Measurements from ENCODE around the gene MYCBP. TPM values are rescaled to one million over a fixed set of nuclear protein-coding genes. Genes with fewer than 3 reads are reported as not detected.

MYCBP gene
- total and polyA plus RNA-seq, 2 of the 8 experiments (the other 6 are each of a cell fraction or from before 2014, with no cell fraction given): 22.4 to 38.2 TPM

- Histone ChIP-seq H3K56ac (replicated peaks; ENCODE audit: insufficient read length, low read depth, low read length) (no peak overlapping the region), H3K23me2 (ENCODE audit: low read depth, low read length) (no peaks in the 10 kb centered on the region), H4K8ac (ENCODE audit: extremely low read depth, insufficient read depth, low read length) (no peak overlapping the region), H2AK5ac (ENCODE audit: low read depth, low read length) (no peak overlapping the region), H3K36me3 (ENCODE audit: control insufficient read depth in 2 of 4, insufficient read depth in 4 of 4, low read length in 3 of 4) (no peaks in the 10 kb centered on the region), H4K91ac (replicated peaks; ENCODE audit: insufficient read length, low read length) (no peak overlapping the region), H2BK15ac (ENCODE audit: low read length) (no peak overlapping the region), H4K20me1 (replicated peaks in 1 of 2; ENCODE audit: control insufficient read depth in 1 of 2, insufficient read depth in 2 of 2, low read length in 2 of 2) (no peaks in the 10 kb centered on the region), H3K4ac (replicated peaks; ENCODE audit: insufficient read length, low read depth, low read length) (no peak overlapping the region), H4K5ac (ENCODE audit: insufficient read length, low read depth, low read length) (no peak overlapping the region), H3K27me3 (replicated peaks in 1 of 4; ENCODE audit: control insufficient read depth in 3 of 4, extremely low read depth in 1 of 4, insufficient read depth in 3 of 4, low read length in 3 of 4) (no peaks in the 10 kb centered on the region), H2BK120ac (replicated peaks; ENCODE audit: low read depth, low read length) (no peak overlapping the region), H3K27ac (ENCODE audit: low read depth, low read length) (no peak overlapping the region), H3K4me3 (ENCODE audit: extremely low read depth in 1 of 4, insufficient read depth in 2 of 4, low read depth in 3 of 4, low read length in 4 of 4) (no peak overlapping the region), H3K23ac (ENCODE audit: insufficient read length) (no peak overlapping the region), H2BK5ac (ENCODE audit: low read depth, low read length) (no peak overlapping the region), H3K79me1 (ENCODE audit: low read depth, low read length) (no peaks in the 10 kb centered on the region), H2BK12ac (ENCODE audit: low read depth, low read length) (no peak overlapping the region), H3K79me2 (ENCODE audit: control insufficient read depth in 1 of 2, insufficient read depth in 2 of 2, low read length in 2 of 2) (no peaks in the 10 kb centered on the region), H3K9ac (replicated peaks in 1 of 4; ENCODE audit: extremely low read depth in 1 of 4, low read depth in 3 of 4, low read length in 3 of 4) (no peak overlapping the region), H3K4me2 (ENCODE audit: insufficient read depth in 1 of 2, low read depth in 2 of 2, low read length in 2 of 2) (no peak overlapping the region), H2BK20ac (ENCODE audit: low read length) (no peak overlapping the region), H3K4me1 (replicated peaks in 1 of 4; ENCODE audit: control insufficient read depth in 3 of 4, insufficient read depth in 4 of 4, low read length in 3 of 4) (no peaks in the 10 kb centered on the region), H2AFZ (ENCODE audit: low read length) (no peak overlapping the region; the same call in 1 of the 2 replicates), H3K18ac (ENCODE audit: extremely low read depth, low read length) (no peak overlapping the region), H3K14ac (ENCODE audit: insufficient read length) (no peak overlapping the region), H3K9me3 (ENCODE audit: insufficient read depth in 2 of 2, low read depth in 1 of 2, low read length in 1 of 2) (no peaks in the 10 kb centered on the region)
- ChIA-PET POLR2A (ENCODE audit: partially characterized antibody) (interaction anchor here (0.6 to 1.8 kb wide), 4 partner anchors 10 to 97 kb away, joined by 3 to 4 read pairs (median 4); no protein-coding TSS in a partner anchor), CTCF (ENCODE audit: partially characterized antibody) (interaction anchor here (0.7 to 1.9 kb wide), 6 partner anchors 10 to 97 kb away, joined by 3 to 5 read pairs (median 3); no protein-coding TSS in a partner anchor)
- DNase-seq (ENCODE audit: low read depth in 1 of 2, low spot score in 2 of 2) (no peak), FAIRE-seq (no peak)
- 80% methylated on average over 3 of the region's 3 CpGs; no CpG with 5 or more reads in 1 of the 2 experiments for WGBS, 2 experiments (ENCODE audit: extremely low coverage in 1 of 2, insufficient coverage in 1 of 2, insufficient read length in 1 of 2, insufficient replicate concordance in 2 of 2, low coverage in 1 of 2, low lambda C conversion rate in 2 of 2, missing lambda C conversion rate in 1 of 2)
- TF ChIP-seq FOSL1 (IDR thresholded peaks at IDR 0.05; ENCODE audit: insufficient read depth, low read depth, low read length): no peak
- no peak for TF ChIP-seq TCF12 (IDR thresholded peaks at IDR 0.05; ENCODE audit: low read depth, low read length)
- TF ChIP-seq TEAD4 (IDR thresholded peaks at IDR 0.05; ENCODE audit: low read depth, low read length): no peak
- TF ChIP-seq BCL11A (IDR thresholded peaks at IDR 0.05; ENCODE audit: low read depth in 2 of 2, low read length in 2 of 2): no peak
- no peak for TF ChIP-seq KDM4A (IDR thresholded peaks at IDR 0.05; ENCODE audit: low read depth, low read length, severe bottlenecking)
- no peak for TF ChIP-seq SP2 (IDR thresholded peaks at IDR 0.05; ENCODE audit: low read length)
- no peak for TF ChIP-seq TAF7 (optimal IDR thresholded peaks at IDR 0.05; ENCODE audit: borderline replicate concordance, low read depth, low read length)
These were observed 46.0 kb upstream of the MYCBP start for GRCh38 chr1:38919130-38919529.
